Measurements from ENCODE around the gene ERGIC1. TPM values are rescaled to one million over a fixed set of nuclear protein-coding genes. Genes with fewer than 3 reads are reported as not detected.

Gene ERGIC1
- polyA plus RNA-seq, 1 experiment = 137 TPM

DNA sequence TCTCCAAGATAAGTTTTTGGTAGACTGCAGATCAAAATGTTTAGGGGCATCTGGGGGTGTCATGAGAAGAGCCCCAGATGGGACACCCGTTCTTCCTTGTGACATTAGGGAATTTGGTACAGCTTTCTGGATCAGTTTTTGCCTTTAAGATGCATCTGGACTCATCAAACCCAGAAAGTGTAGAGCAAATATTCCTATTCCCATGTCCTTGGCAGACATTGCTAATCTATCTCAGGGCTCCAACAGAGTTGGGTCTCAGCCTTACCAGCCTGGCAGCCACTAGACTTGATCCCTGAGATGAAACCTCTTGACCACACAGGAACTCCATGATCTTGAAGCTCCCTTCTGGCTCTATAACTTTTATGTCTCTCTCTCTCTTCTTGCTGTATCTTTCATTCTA lies 35.6 kb downstream of the ERGIC1 start:
- POLR2A ChIA-PET = interaction anchor here (0.6 to 3.5 kb wide), 4 partner anchors 9 to 98 kb away, joined by 3 to 29 read pairs (median 5); partner anchors contain the start of gene DUSP1
- Histone ChIP-seq H3K27me3 (ENCODE audit: control insufficient read depth, insufficient read depth, low read length) (no peaks in the 10 kb centered on the region), H3K27ac (ENCODE audit: low read depth, low read length) (peak overlapping the region; percentile 91), H3K9me3 (ENCODE audit: control insufficient read depth, insufficient read depth, low read length) (no peaks in the 10 kb centered on the region), H3K4me3 (ENCODE audit: low read depth, low read length) (no peak overlapping the region)
- CTCF ChIA-PET = interaction anchor here (1.2 to 2.2 kb wide), 2 partner anchors 12 to 93 kb away, joined by 3 to 4 read pairs; no protein-coding TSS in a partner anchor
- TF ChIP-seq, protein P1, sequence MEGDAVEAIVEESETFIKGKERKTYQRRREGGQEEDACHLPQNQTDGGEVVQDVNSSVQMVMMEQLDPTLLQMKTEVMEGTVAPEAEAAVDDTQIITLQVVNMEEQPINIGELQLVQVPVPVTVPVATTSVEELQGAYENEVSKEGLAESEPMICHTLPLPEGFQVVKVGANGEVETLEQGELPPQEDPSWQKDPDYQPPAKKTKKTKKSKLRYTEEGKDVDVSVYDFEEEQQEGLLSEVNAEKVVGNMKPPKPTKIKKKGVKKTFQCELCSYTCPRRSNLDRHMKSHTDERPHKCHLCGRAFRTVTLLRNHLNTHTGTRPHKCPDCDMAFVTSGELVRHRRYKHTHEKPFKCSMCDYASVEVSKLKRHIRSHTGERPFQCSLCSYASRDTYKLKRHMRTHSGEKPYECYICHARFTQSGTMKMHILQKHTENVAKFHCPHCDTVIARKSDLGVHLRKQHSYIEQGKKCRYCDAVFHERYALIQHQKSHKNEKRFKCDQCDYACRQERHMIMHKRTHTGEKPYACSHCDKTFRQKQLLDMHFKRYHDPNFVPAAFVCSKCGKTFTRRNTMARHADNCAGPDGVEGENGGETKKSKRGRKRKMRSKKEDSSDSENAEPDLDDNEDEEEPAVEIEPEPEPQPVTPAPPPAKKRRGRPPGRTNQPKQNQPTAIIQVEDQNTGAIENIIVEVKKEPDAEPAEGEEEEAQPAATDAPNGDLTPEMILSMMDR (IDR thresholded peaks at IDR 0.05; ENCODE audit: low read depth, low read length) = no peak
- DNase-seq (ENCODE audit: low read depth, low spot score) = no peak

DNA sequence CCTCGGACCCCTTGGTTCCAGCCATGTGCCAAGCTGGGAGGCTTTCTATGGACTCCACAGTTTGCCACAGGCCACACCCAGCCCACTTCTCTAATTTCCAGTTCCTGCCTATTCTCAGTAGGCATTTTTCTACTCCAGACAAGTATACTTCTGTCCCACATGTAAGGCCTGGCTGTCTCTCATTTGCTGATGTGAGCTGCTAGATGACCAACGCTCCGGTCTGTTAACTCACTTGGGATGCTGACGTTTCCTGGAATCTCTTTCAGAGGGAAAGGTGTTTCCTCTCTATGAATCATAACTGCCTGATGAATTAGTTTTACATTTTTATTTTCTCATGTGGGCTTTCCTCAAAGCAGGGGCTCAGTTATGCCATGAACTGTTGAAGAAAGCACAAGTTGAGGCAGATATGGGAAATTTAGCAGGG lies 36.3 kb downstream of the ERGIC1 start:
- Histone ChIP-seq H3K9me3 (ENCODE audit: control insufficient read depth, insufficient read depth, low read length) (no peaks in the 10 kb centered on the region), H3K4me3 (ENCODE audit: low read depth, low read length) (no peak overlapping the region), H3K27me3 (ENCODE audit: control insufficient read depth, insufficient read depth, low read length) (no peaks in the 10 kb centered on the region), H3K27ac (ENCODE audit: low read depth, low read length) (peak overlapping the region; percentile 91)
- POLR2A ChIA-PET = interaction anchor here (3.5 kb wide), 1 partner anchor 98 kb away, joined by 29 read pairs; the partner anchor contains the start of gene DUSP1
- CTCF ChIA-PET = interaction anchor here (2.2 kb wide), 1 partner anchor 93 kb away, joined by 4 read pairs; no protein-coding TSS in a partner anchor
- no peak for DNase-seq (ENCODE audit: low read depth, low spot score)
- TF ChIP-seq, protein P1 (IDR thresholded peaks at IDR 0.05; ENCODE audit: low read depth, low read length) = no peak

DNA sequence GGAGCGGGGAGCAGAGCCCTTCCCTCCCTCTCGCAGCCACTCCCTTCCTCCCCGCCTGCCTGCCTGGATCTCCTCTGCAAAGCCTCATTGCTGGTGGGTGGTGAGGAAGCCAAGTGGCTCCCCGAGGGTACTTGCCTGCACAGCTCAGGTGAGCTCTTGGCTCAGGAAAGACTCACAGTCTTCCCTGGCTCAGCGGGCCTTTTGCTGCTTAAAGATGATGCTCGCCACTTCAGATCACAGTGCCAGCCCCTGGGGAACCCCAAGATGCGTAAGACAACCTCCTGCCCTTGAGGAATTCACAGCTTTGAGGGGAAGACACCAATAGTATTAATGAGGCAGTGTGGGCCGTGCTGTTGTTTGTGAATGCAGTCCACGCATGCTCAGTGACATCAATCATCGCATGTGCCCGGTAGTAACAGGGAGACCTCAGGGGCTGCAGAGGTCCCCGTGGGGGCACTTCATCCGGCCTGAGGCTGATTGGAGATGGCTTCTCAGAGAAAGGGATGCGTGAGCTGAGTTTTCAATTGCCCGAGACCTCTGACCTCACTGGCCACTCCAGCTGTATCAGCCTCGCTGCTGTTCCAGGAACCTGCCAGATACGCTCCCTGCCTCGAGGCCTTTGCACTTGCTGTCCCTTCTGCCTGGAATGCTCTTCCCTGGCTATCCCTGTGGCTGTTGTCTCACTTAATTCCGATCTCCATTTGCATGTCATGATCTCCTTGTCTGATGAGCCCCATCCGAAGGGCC lies 36.8 kb downstream of the ERGIC1 start:
- CTCF ChIA-PET = no interaction called here
- POLR2A ChIA-PET = interaction anchor here (3.5 kb wide), 1 partner anchor 99 kb away, joined by 29 read pairs; the partner anchor contains the start of gene DUSP1
- Histone ChIP-seq H3K27me3 (ENCODE audit: control insufficient read depth, insufficient read depth, low read length) (no peaks in the 10 kb centered on the region), H3K27ac (ENCODE audit: low read depth, low read length) (peak overlapping the region; percentile 91), H3K4me3 (ENCODE audit: low read depth, low read length) (no peak overlapping the region), H3K9me3 (ENCODE audit: control insufficient read depth, insufficient read depth, low read length) (no peaks in the 10 kb centered on the region)
- DNase-seq (ENCODE audit: low read depth, low spot score) = no peak
- TF ChIP-seq, protein P1 (IDR thresholded peaks at IDR 0.05; ENCODE audit: low read depth, low read length) = no peak

DNA sequence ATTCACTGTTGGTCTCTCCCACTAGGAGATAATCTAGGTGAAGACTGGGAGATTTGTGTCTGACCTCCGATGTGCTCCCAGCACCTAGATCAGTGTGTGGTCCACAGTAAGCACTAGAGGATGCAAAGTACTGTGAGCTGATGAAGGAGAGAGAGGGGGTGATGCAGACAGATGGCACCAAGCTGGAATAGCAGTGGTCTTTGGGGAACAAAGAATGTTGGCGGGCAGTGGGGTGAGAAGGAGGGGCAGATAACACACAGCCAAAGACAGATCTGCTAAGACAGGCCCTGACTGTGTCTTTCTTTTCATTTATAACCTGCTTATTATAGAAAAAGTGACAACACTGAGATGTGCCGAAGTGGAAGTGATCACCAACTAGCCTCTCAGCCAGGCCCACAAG lies 37.5 kb downstream of the ERGIC1 start:
- TF ChIP-seq, protein P1 (IDR thresholded peaks at IDR 0.05; ENCODE audit: low read depth, low read length) = no peak
- no peak overlapping the region for H3K4me3 ChIP-seq (ENCODE audit: low read depth, low read length)
- CTCF ChIA-PET = interaction anchor here (1.2 kb wide), 1 partner anchor 157 kb away, joined by 3 read pairs; no protein-coding TSS in a partner anchor
- no peaks in the 10 kb centered on the region for H3K27me3 ChIP-seq (ENCODE audit: control insufficient read depth, insufficient read depth, low read length)
- no peaks in the 10 kb centered on the region for H3K9me3 ChIP-seq (ENCODE audit: control insufficient read depth, insufficient read depth, low read length)
- peak overlapping the region; percentile 91 for H3K27ac ChIP-seq (ENCODE audit: low read depth, low read length)
- POLR2A ChIA-PET = interaction anchor here (0.5 to 1.1 kb wide), 2 partner anchors 94 to 100 kb away, joined by 3 read pairs; no protein-coding TSS in a partner anchor
- DNase-seq (ENCODE audit: low read depth, low spot score) = no peak

DNA sequence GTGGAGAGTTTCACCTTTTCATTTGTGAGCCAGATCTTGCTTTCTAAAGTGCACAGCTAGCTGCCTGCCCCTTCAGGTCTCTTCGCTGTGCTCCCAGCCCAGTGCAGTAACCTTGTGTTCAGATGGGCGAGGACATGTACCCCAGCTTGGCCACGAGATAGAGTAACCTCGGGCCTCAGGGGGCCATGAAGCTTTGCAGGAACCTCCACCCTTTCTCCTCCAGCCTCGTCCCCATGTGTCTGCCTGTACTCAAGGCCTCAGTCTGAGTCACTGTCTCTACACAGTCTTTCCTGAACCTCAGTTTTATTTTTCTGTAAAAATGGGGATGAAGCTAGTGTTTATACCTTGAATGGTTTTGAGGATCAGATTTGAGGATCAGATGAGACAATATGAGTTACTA lies 37.9 kb downstream of the ERGIC1 start:
- ChIA-PET POLR2A (interaction anchor here (0.5 to 1.1 kb wide), 3 partner anchors 72 to 100 kb away, joined by 3 read pairs; no protein-coding TSS in a partner anchor), CTCF (interaction anchor here (1.0 to 1.2 kb wide), 3 partner anchors 60 to 157 kb away, joined by 3 to 4 read pairs (median 4); no protein-coding TSS in a partner anchor)
- TF ChIP-seq, protein P1 (IDR thresholded peaks at IDR 0.05; ENCODE audit: low read depth, low read length) = no peak
- peak overlapping the region; percentile 85 for H3K27ac ChIP-seq (ENCODE audit: low read depth, low read length)
- H3K4me3 ChIP-seq (ENCODE audit: low read depth, low read length) = no peak overlapping the region
- no peak for DNase-seq (ENCODE audit: low read depth, low spot score)
- H3K9me3 ChIP-seq (ENCODE audit: control insufficient read depth, insufficient read depth, low read length) = no peaks in the 10 kb centered on the region
- no peaks in the 10 kb centered on the region for H3K27me3 ChIP-seq (ENCODE audit: control insufficient read depth, insufficient read depth, low read length)

Measured in AG04450 (cell line).